T1000 (cell line): ENCODE measurements around the gene COL4A5.
"Not testable (repeated sequence)": the region's sequence is repeated elsewhere in the genome, so short reads cannot be mapped to it uniquely, and the experiment has no call there.

Experiments
- DNase-seq: peaks from one replicate; lab custom pipeline; 2025; ENCODE audit warnings: mixed read lengths; lab: John Stamatoyannopoulos, UW

Gene COL4A5

DNA sequence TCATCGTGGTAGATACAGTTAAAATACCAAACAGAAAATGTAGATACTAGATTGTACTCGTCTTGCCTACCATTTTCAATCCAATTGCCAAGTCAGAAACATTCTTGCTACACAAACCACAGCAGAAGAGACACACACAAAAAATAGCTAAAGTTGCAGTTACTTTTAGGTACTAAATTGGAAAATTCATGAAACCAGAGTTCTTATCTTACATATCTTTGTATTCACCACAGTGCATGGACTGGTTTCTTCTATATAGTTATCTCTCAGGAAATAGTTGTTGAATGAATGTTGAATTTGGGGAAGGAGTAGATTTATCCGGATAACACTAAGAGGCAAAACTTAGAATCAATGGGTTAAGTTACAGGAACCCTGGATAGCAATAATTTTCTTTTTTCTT, 14.2 kb downstream of the COL4A5 start:
- DNase-seq: no peak

DNA sequence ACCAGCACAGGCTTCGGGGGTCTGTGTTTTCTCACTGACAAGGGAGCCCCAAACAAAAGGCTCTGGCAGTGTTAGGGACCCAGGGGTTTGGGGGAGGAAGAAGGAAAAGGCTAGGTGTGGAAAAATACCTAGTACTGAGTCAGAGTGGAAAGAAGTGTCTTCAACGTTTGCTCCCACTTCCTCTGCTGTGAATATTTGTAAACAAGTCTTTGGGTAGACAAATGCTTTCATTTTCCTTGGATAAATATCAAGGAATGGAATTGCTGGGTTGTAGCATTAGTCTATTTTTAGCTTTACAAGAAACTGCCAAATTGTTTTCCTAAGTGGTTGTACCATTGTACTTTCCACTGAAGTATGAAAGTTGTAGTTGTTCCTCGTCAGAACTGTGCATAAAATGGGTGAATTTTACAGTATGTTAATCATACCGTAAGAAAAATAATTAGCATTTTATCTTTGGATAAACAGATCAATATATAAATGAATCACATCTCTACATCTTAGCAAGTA, 17.4 kb downstream of the COL4A5 start:
- no peak for DNase-seq

DNA sequence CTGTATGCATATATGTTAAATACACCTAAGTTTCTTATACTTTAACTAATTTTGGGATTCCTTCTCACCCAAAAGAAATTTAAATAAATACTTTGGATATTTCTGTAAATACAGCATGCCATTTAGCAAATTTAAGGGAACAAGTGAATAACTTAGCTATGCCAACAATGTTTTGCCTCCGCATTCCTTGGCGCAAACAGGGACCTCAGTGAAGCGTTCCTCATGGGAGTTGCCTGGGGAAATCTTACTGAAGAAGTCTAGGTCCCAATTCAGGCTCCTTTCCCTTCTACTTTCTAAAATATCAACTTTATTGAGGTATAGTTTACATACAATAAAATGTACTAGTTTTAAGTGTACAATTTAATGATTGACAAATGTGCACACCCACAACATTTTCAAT, 25.0 kb downstream of the COL4A5 start:
- DNase-seq: no peak

DNA sequence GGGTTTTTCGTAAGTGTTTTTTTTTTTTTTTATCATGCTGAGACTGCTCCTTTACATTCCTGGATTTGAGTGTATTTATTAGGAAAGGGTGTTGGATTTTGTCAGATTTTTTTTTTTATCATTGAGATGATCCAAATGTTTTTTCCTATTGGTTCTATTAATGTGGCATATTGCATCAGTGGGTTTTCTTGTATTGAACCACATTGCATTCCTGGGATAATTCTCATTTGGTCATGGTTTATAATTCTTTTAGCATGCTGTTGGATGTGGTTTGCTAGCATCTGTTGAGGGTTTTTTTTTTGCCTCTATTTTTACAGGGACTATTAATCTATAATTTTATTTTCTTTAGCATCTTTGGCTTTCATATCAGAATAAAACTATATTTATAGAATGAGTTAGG, 28.8 kb downstream of the COL4A5 start:
- DNase-seq: no peak

DNA sequence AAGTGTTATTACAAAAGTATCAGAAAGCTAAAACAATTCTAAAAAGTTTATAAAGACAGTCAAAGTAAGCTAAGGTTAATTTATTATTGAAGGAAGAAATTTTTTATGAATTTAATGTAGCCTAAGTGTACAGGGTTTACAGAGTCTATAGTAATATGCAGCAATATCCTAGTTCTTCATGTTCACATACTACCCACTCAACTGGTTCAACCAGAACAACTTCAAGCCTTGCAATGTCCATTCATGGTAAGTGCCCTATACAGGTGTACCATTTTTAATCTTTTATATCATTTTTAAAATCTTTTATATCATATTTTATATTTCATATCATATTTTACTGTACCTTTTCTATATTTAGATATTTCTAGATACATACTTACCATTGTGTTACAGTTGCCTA, 34.3 kb downstream of the COL4A5 start:
- DNase-seq: no peak

DNA sequence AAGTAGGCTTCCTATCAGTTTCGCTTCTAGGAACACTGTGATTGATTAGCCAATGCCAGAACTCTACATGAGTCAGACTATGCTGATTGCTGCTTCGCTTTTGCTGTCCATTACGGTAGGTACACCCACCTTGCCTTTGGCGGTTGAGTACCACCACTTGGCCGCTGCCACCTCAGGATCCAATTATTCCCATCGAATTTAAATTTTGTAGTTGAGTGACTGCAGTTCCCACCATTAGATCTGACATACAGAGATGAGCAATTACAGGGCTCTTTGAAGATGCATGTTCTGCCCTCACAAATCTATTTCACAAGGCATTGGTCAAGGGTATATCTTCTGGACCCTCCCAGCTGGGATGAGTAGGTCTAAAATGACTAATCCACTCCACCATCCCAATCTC, 41.9 kb downstream of the COL4A5 start:
- not testable (repeated sequence) for DNase-seq

DNA sequence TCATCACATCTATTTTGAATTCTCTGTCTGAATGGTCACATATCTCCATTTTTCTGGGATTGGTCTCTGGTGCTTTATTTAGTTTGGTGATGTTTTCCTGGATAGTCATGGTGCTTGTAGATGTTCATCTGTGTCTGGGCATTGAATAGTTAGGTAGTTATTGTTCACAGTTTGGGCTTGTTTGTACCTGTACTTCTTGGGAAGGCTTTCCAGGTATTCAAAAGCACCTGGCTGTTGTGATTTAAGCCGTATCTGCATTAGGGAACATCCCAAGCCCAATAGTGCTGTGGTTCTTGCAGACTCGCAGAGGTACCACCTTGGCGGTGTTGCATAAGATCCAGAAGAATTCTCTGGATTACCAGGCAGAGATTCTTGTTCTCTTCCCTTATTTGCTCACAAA, 44.6 kb downstream of the COL4A5 start:
- no peak for DNase-seq

DNA sequence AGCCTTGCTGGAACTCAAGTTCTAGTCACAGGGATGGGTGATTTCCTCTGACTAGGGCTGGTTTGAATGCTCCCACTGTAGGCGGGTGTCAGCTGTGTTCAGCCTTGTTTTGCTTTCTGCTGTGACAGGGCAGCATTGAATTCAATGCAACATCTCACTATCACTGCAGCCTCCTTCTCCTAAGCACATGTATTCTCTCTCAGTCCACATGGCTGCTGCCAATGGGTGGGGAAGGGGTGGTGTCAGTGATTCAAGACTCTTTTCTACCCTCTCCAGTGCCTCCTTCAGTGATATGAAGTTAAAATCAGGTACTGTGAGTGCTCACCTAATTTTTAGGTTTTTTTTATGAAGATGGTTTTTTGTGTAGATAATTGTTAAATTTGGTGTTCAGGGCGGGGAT, 46.3 kb downstream of the COL4A5 start:
- DNase-seq: no peak

DNA sequence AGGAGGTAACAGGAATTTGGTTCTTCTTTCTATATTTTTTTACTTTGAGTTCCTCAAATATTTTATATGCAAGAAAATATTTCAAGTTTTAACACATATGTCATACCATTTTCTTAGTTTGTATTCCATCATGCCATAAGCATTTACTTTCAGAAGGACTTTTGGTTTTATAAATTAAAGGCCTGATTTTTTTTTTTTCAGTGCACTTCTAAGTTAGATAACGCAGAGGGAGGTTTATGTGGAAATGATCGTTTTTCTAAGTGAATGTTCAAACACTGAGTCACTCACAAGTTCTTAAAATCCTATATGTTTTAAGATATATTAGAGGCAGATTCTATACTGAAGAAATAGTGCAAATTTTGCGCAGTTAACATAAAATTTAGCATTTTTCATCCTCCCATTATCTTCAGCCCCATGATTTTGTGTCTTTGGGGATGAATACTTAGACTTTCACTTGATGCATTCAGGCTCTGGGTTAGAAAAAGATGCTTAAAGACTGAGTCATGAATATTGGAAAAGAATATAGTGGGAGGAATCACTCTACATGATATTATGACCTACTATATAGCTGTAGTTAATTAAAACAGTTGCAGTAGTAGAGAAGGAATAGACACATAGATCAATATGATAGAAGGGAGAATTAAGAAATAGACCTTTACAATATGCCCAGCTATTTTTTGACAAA, 54.9 kb downstream of the COL4A5 start:
- no peak for DNase-seq

DNA sequence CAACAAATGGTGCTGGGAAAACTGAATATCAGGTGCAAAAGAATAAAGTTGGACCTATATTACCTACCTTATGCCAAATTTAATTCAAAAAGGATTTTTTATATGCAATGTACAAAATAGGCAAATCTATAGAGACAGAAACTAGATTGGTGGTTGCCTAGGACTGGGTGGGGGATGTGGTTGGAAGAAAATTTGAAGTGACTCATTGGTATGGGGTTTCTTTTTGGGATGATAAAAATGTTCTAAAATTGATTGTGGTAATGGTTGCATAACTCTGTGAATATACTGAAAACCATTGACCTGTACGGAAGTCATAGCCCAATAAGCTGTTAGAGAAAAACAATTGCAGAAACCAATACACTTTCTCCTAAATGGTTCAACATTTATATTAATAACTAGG, 72.1 kb downstream of the COL4A5 start:
- DNase-seq: no peak

DNA sequence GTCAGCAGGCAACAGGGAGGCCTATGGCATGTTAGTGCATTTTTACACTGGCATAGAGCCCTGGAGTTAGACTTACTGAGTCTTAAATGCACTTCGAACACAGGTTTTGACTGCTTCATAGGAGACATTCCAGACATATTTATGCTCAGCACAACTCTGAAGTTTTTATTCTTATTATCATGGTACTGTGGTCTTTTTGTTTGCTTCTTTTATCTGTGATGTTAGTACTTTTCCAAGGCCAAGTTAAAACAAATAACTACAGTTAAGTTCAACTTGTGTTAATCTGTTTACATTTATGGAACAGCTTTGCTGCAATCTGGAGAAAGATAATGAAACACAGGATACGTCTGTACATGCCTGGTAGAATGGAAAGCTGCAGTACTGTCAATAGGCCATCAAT, 76.5 kb downstream of the COL4A5 start:
- DNase-seq: no peak

DNA sequence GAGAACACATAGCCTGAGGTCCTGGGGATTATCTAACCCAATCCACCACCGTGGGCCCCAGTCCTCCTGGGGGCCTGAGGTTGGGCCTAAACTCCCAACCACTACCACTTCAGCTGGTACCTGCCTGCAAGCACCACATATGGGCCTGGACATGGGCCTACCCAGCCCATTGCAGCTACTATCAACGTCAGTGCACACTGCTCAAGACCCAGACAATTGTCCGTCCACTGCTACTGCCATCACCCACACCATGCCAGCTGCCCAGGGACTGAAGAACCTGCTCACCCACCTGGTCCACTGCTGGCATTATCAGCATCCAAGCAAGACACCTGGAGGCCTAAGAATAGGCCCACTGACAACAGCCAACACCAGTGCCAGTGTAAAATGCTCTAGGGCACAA, 88.1 kb downstream of the COL4A5 start:
- no peak for DNase-seq

DNA sequence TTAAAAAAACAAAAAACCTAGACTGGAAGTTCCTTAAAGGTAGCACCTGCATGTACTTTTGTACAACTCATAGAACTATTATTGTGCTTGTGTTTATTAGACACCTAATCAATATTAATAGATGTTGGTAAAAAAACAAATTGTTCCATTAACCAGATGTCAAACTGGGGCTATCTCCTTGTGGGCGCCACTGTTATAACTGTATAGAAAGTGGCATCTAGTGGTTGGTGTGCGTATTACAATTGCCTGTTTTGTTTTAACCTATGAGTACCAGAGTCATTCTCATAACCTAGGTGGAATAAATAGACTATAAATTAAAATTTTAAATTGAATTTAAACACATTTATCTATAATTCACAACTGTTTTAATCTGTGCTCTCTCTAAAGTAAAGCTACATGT, 97.4 kb downstream of the COL4A5 start:
- no peak for DNase-seq

DNA sequence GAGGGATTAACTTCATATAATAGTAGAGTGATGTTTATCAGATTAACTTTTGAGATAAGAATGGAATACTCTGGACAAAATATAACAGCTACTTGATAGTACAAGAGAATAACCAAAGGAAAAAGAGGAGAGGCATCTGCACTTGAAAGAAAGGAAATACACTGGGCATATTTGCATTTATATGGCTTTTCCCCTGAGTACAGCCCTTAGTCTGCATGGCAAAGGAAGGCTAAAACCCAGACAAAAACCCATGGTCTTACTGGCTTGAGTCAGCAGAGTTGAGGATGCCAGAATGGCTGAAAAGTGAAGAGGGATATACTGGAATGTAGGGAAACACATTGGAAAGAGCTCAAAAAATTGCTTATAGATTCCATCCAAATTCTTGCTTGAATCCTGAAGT, 101.6 kb downstream of the COL4A5 start:
- no peak for DNase-seq

DNA sequence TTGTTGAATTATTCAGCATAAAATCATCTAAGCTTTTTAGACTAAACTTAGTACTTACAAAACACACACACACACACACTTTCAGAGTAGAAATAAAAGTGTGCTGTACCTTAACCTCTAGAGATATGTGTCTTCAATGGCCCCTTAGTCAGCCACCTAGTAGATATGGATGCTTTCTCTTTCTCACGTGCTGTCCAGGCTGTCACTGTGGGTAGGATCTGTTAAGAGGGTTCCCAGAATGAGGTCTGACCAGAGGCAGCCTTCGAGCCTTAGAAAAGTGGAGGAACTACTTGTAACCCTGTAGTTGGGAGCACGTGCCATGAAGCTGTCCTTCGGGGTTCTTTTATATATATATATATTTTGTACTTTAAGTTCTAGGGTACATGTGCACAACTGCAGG, 117.9 kb downstream of the COL4A5 start:
- DNase-seq: no peak

DNA sequence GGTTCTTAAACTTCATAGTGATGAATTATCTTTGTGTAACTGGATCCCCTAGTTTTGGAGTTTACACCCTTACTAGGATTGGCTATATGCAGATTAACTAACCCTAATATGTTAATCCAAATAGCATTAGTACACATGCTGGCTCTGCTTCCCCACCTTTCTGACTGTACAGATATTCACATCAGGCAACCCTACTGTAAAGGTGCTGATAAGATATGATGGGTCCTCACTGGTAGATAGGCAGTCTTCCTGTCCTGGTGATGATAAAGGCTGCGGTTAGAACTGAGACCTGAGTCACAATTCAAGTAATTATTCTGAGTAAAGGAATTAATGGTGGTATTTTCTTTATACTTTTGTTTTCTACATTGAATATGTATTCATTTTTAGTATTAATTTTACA, 118.6 kb downstream of the COL4A5 start:
- no peak for DNase-seq

DNA sequence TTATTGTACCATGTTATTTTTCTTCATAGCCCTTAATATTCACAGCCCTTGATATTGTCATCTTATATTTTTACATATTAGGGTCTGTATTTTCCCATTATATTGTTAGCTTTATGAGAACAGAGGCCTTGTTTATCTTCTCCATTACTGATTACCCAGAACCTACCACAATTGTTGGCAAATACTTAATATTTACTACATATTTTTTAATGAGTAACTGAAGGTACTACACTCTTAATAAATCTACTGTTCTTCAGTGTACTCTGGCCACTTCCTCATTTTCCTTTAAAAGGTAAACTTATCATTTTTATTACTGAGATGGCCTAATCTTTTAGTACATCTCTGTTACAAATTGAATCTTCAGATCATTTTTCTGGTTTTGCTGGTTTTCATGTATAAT, 133.5 kb downstream of the COL4A5 start:
- DNase-seq: no peak

DNA sequence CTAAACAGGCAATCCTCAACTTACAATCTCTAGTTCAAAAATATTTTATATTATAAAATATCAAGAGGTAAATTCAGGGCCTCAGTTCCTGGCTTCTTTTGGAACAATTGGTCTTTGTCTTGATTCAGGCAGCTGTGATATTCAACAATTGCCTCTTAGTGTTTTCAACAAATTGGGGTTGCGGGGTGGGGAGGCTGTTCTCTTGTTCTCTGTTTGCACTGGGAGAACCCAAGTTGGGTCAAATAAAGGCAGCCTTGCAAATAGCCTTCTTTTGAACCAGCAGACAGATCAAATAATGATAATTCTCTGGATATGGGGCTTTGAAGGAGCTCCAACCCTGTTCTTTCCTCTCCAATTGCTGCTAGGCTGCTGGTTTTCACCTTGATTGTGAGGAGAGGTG, 142.5 kb downstream of the COL4A5 start:
- DNase-seq: no peak

DNA sequence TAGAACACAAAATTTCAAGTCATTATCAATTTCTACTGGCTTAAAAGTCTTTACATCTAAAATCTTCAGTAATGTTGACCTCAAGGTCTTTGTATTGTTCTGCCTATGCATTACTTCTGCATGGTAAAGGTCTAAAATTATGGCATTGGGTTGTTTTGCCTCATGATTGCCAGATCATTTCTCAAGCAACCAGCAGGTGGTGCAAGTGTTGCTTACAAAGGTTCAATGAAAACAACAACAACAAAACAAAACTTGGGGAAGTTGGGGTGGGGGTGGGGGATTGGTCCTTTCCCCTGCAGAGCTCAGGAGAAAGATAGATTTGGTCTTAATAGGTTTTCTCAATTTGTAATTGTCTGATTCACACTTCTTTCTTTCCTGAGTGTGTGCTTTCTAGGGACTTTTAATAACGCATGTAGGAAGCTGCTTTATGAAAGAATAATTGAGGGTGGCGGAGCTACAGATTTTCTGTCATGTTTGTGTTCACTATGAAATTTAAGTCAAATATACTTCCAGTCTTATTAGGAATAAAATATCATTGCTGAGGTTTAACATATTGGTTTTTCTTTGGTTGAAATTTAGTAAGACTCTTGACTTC, 145.1 kb downstream of the COL4A5 start:
- DNase-seq: no peak

DNA sequence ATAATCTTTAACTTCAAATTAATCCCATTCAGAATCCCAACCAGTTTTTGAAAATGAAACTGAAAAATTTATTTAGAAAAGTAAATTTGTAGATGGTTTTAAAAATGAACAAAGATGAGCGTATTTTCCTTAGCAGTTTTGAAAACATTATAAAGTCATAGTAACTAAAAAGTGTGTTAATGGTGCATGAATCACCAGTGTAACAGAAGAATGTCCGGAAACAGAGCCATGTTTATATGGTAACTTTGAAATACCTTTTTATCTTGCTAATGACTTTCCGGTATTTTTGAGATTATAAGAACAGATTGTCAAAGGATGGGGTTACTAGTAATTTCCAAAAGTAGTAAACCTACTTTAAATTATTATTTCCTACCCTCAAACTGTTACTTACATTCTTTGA, 150.9 kb downstream of the COL4A5 start:
- no peak for DNase-seq

DNA sequence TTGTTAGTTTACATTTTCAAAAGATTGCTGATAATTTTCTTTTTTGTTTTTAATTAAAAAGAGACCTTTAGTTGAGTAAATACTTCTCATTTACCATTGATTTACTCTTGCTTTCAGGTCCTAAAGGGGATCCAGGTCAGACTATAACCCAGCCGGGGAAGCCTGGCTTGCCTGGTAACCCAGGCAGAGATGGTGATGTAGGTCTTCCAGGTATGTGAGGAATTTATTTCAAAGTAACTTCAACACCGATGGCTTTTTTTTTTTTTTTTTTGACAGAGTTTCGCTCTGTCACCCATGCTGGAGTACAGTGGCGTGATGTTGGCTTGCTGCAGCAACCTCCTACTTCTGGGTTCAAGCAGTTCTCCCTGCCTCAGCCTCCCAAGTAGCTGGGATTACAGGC, 161.6 kb downstream of the COL4A5 start:
- DNase-seq: no peak

DNA sequence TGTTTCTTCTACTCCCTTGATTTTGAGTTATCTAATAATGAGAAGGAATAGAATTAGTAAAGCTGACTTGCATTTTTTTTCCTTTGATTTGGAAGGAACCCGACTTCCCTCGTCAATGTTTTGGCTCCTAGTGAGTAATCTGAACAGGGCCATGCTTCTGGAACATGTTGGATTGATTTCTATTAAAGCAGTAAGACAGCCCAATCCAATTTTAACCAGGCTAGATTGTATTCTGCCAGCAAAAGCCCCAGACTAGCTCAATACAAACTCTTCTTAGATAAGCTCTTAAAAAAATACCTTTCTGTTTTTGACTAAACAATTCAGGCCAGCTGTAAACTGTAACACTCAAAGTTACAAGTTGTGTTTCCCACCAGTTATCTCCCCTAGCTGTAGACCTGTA, 170.5 kb downstream of the COL4A5 start:
- DNase-seq: no peak

DNA sequence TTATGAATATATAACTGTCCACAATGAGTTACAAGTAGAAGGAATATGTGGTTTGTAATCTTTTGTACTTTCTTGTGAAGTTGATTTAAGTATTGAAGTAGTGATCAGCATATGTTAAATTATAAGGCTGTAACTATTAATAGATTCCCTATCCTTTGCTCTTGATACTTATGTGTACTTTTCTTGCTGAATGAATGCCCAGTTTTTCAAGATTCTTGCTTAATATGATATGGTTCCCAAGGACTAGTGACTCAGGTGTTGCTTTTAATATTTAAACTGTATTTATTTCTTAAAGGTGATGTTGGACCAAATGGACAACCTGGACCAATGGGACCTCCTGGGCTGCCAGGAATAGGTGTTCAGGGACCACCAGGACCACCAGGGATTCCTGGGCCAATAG, 175.0 kb downstream of the COL4A5 start:
- DNase-seq: no peak

DNA sequence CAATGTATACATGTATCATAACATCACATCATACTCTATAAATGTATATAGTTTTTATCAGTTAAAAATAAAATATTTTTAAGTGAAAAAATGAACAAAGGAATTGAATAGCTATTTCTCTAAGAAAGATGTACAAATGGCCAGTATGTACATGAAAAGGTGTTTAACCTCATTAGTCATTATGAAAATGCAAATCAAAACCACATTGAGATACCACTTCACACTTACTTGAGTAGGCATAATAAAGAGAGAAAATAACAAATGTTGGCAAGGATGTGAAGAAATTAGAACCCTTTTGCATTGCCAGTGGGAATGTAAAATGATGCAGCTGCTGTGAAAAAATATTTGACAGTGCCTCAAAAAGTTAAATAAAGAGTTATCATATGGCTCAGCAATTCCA, 201.2 kb downstream of the COL4A5 start:
- DNase-seq: no peak
